H1 (cell line): Measurements from ENCODE around the gene DGKD. TPM values are rescaled to one million over a fixed set of nuclear protein-coding genes. Genes with fewer than 3 reads are reported as not detected.

Experiments
- HDAC2 ChIP-seq, 2 experiments: fragments of 300-600 bp in 1 of 2; sonication (generic) in 1 of 2; IDR thresholded peaks; 2 replicates each; pipeline ENCODE4 v1.6.1; 2011 to 2012; ENCODE audit warnings: low read depth in 2 of 2, low read length in 2 of 2, mild to moderate bottlenecking in 2 of 2, moderate library complexity in 2 of 2, borderline replicate concordance in 1 of 2, inconsistent platforms in 1 of 2
- SRF ChIP-seq: IDR thresholded peaks from 2 replicates; pipeline ENCODE4 v1.6.1; 2011; ENCODE audit warnings: mild to moderate bottlenecking, low read depth, low read length, moderate library complexity
- polyA plus RNA-seq, 7 experiments: library from polyadenylated mRNA; depleted of rRNA in 3 of 7; stranded (reverse) in 5 of 7; unstranded in 2 of 7; fragments of >200 nt in 5 of 7; fragments of 200-250 nt in 2 of 7; gene quantifications; 1 replicate in 5 of 7; 2 replicates in 1 of 7; 4 replicates in 1 of 7; pipeline versions ENCODE4 v1.2.1 to v1.2.3, GENCODE V29; 2011 to 2013; ENCODE audit warnings: missing spikeins in 2 of 7, mixed read lengths in 2 of 7
- total RNA-seq: library from RNA; stranded (reverse); fragmentation: NEBNext Ultra II Directional; extraction: Animal tissue kit (Norgen Biotek cat#: 25700); gene quantifications from 2 replicates; pipeline ENCODE4 v1.2.1, GENCODE V29; 2021

Gene DGKD
- total and polyA plus RNA-seq, 2 of the 8 experiments (the other 6 are each of a cell fraction or from before 2014, with no cell fraction given), result 7.7 to 30.9 TPM

DNA sequence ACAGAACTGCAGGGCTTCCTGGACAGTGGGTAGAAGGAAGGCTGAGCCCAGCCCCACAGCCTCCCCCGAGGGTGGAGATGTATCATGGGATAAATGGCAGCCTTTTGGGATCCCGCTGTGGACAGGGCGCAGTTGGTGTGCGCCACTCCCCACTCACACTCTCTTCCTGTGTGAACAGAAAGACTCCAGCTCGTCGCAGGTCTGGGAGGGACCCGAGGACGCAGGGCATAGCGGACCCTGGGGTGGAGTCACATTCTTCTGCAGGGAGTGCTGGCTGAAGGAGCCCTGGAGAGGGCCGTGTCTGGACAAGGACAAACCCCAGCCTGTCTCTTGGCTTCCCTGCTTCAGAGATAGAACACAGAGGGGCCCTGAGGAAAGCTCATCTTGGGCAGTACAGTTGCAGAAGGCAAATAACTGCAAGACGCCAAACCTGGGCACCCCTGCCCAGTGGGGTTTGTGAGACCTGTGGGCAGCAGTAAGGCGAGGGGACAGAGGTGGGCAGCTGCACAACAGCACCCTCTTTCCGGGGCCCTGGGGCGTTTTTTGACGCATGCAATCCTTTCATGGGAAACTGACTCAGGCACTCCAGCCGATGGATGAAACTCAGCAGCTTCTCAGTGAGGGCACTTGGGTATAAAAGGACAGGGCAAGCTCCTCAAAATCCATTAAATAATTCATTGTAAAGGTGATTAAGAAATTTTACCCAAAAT is 110.4 kb downstream of the DGKD start (continued):
- TF ChIP-seq SRF (no peak), HDAC2 (IDR thresholded peaks at IDR 0.05; ENCODE audit: borderline replicate concordance in 1 of 2, low read depth in 2 of 2, low read length in 2 of 2) (no peak)
